ENCODE measurements around the gene URI1.

DNA sequence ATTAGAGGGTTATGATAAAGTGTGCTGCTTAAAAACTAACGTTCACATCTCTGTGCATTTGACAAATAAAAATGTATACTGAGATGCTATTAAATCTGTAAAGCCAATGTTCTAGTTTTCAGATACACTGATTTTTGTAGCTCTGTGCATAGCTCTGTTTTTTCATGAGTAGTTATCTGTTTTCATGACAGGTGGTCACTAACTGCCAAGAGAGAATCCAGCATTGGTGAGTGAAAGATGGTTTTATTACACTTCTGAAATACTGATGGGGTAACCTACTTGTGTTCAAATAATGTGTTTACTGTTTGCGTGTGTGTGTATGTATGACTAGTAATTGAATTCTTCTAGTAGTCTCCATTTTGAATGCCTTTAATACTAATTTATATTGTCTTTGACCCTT, 29.0 kb downstream of the URI1 start:
- TF ChIP-seq, protein P1, sequence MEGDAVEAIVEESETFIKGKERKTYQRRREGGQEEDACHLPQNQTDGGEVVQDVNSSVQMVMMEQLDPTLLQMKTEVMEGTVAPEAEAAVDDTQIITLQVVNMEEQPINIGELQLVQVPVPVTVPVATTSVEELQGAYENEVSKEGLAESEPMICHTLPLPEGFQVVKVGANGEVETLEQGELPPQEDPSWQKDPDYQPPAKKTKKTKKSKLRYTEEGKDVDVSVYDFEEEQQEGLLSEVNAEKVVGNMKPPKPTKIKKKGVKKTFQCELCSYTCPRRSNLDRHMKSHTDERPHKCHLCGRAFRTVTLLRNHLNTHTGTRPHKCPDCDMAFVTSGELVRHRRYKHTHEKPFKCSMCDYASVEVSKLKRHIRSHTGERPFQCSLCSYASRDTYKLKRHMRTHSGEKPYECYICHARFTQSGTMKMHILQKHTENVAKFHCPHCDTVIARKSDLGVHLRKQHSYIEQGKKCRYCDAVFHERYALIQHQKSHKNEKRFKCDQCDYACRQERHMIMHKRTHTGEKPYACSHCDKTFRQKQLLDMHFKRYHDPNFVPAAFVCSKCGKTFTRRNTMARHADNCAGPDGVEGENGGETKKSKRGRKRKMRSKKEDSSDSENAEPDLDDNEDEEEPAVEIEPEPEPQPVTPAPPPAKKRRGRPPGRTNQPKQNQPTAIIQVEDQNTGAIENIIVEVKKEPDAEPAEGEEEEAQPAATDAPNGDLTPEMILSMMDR (IDR thresholded peaks at IDR 0.05), result no peak
- TF ChIP-seq EP300 (IDR thresholded peaks at IDR 0.05), result no peak
